K562 (cell line): ENCODE measurements around the gene DAB1. TPM values are rescaled to one million over a fixed set of nuclear protein-coding genes. Genes with fewer than 3 reads are reported as not detected.
A peak's percentile ranks its signal among the peaks of the same experiment; 100 is the strongest.

Experiments used
- ATAC-seq: fragments of 200-7000 bp; cut with Tn5 transposase; 3 replicates; pipeline ENCODE4 v1.9.1; 2020; ENCODE audit warnings: moderate library complexity
- BruUV-seq: library from RNA; stranded (reverse); fragments of 400-500 nt; replicated peaks from 2 replicates; lab custom pipeline; 2021; lab: Mats Ljungman, UMichigan
- CTCF ChIA-PET: fragments of 300-600 bp; formaldehyde crosslinking; extraction: SDS; loops from one replicate; lab custom pipeline; 2021; ENCODE audit warnings: low intra/inter-chr PET ratio; lab: Yijun Ruan, JAX
- POLR2A ChIA-PET: fragments of 300-600, 350-650 bp; sonication (Branson Sonifier 250); formaldehyde crosslinking; extraction: SDS; loops from one replicate; lab custom pipeline; 2021; ENCODE audit warnings: antibody characterized with exemption, inconsistent platforms; lab: Yijun Ruan, JAX
- DNase-seq, 4 experiments: peaks; one replicate each; pipeline versions ENCODE4 v3.0.0 to v3.0.0-alpha.2; 2011 to 2018; ENCODE audit warnings: low spot score in 3 of 4, mixed read lengths in 3 of 4; ENCODE audit errors: extremely low read depth in 1 of 4
- FAIRE-seq: peaks from 2 replicates; lab custom pipeline; 2011; peaks lifted over from hg19 to GRCh38; lab: Jason Lieb, UNC
- H2AFZ ChIP-seq: 2 replicates; pipeline ENCODE4 v1.6.0; 2011; ENCODE audit warnings: low read depth, low read length, control low read depth, inconsistent platforms
- H3K27ac ChIP-seq: fragments of 200-600 bp; 3 replicates; pipeline ENCODE4 v1.8.0; 2011; ENCODE audit warnings: low read depth, mild to moderate bottlenecking, control low read depth, inconsistent platforms, low read length, moderate library complexity, mixed read lengths; ENCODE audit errors: extremely low read depth
- H3K27me3 ChIP-seq, 2 experiments: fragments of 300-600 bp in 1 of 2; 2 replicates in 1 of 2; 3 replicates in 1 of 2; pipeline versions ENCODE4 v1.6.0 to v1.8.0; 2011; ENCODE audit warnings: inconsistent platforms in 2 of 2, low read length in 2 of 2, mild to moderate bottlenecking in 1 of 2, mixed read lengths in 1 of 2, moderate library complexity in 1 of 2; ENCODE audit not compliant: control insufficient read depth in 2 of 2, insufficient read depth in 2 of 2
- H3K36me3 ChIP-seq: fragments of 300-600 bp; 3 replicates; pipeline ENCODE4 v1.8.0; 2011; ENCODE audit warnings: mild to moderate bottlenecking, low read length, inconsistent platforms; ENCODE audit not compliant: control insufficient read depth, insufficient read depth
- H3K4me1 ChIP-seq, 2 experiments: fragments of 200-600 bp in 1 of 2; replicated peaks in 1 of 2; 2 replicates in 1 of 2; 3 replicates in 1 of 2; pipeline versions ENCODE4 v1.5.1 to v1.8.0; 2011; ENCODE audit warnings: inconsistent platforms in 2 of 2, low read length in 2 of 2, mild to moderate bottlenecking in 1 of 2, mixed read lengths in 1 of 2, moderate library complexity in 1 of 2; ENCODE audit not compliant: control insufficient read depth in 2 of 2, insufficient read depth in 2 of 2
- H3K4me2 ChIP-seq: 2 replicates; pipeline ENCODE4 v1.6.1; 2011; ENCODE audit warnings: low read length, control low read depth, inconsistent platforms, mixed read lengths; ENCODE audit not compliant: insufficient read depth
- H3K4me3 ChIP-seq: fragments of 200-600 bp; sonication (generic), shearing (Covaris generic); 2 replicates; pipeline ENCODE4 v1.5.1; 2016; ENCODE audit warnings: control low read depth, inconsistent platforms
- H3K79me2 ChIP-seq: fragments of 200-600 bp; 3 replicates; pipeline ENCODE4 v1.8.0; 2011; ENCODE audit warnings: low read length, inconsistent platforms; ENCODE audit not compliant: control insufficient read depth, insufficient read depth
- H3K9ac ChIP-seq, 2 experiments: 2 replicates each; pipeline versions ENCODE4 v1.6.0 to v1.6.1; 2011; ENCODE audit warnings: low read depth in 2 of 2, low read length in 2 of 2, control low read depth in 1 of 2, inconsistent platforms in 1 of 2, mild to moderate bottlenecking in 1 of 2, mixed read lengths in 1 of 2; ENCODE audit not compliant: insufficient read depth in 1 of 2
- H3K9me1 ChIP-seq: one replicate; pipeline ENCODE4 v1.6.0; 2011; ENCODE audit warnings: inconsistent platforms, mild to moderate bottlenecking, low read length, moderate library complexity; ENCODE audit not compliant: control insufficient read depth, insufficient read depth
- H3K9me3 ChIP-seq: replicated peaks from 2 replicates; pipeline ENCODE4 v1.5.1; 2011; ENCODE audit warnings: low read depth, low read length, inconsistent platforms; ENCODE audit not compliant: control insufficient read depth, insufficient read depth
- H4K20me1 ChIP-seq: replicated peaks from 2 replicates; pipeline ENCODE4 v1.6.1; 2011; ENCODE audit warnings: low read length, inconsistent platforms, mixed read lengths; ENCODE audit not compliant: control insufficient read depth, insufficient read depth
- CEBPB ChIP-seq: fragments of 450-650 bp; IDR thresholded peaks from 2 replicates; pipeline ENCODE4 v1.6.1; 2016; ENCODE audit warnings: missing genetic modification characterization, missing compliant biosample characterization
- CEBPG ChIP-seq, 3 experiments: fragments of 200-800 bp in 1 of 3; sonication (Bioruptor generic) in 1 of 3; sonication (generic) in 1 of 3; formaldehyde crosslinking in 1 of 3; IDR thresholded peaks in 2 of 3; conservative IDR thresholded peaks in 1 of 3; 2 replicates each; pipeline versions ENCODE4 v1.6.1 to v1.8.0; 2016 to 2022; ENCODE audit warnings: missing compliant biosample characterization in 2 of 3, missing genetic modification characterization in 2 of 3, mild to moderate bottlenecking in 1 of 3, missing genetic modification reagents in 1 of 3
- JUND ChIP-seq, 2 experiments: IDR thresholded peaks; 2 replicates in 1 of 2; 3 replicates in 1 of 2; pipeline ENCODE4 v1.6.1; 2011; ENCODE audit warnings: borderline replicate concordance in 2 of 2, low read depth in 2 of 2, low read length in 2 of 2, improper control_type of control experiment in 1 of 2, missing biosample characterization in 1 of 2, missing genetic modification characterization in 1 of 2, missing genetic modification reagents in 1 of 2
- MYNN ChIP-seq, 2 experiments: sonication (generic); formaldehyde crosslinking in 1 of 2; IDR thresholded peaks; 2 replicates each; pipeline versions ENCODE4 v1.5.0 to v1.6.1; 2016 to 2020; ENCODE audit warnings: antibody characterized with exemption in 1 of 2, missing genetic modification reagents in 1 of 2
- NELFE ChIP-seq: IDR thresholded peaks from 2 replicates; pipeline ENCODE4 v1.6.1; 2011; ENCODE audit warnings: mild to moderate bottlenecking; ENCODE audit not compliant: insufficient read depth, insufficient read length
- WGBS: fragments of 100-300 bp; shearing (Covaris generic); methylation state at CpG from one replicate; pipeline ENCODE4 v1.1.6; 2016; ENCODE audit warnings: low coverage, mixed read lengths; ENCODE audit not compliant: insufficient coverage; ENCODE audit errors: missing lambda C conversion rate; 5-methylcytosine and 5-hydroxymethylcytosine counted together
- in situ Hi-C: fragments of 300-500 bp; cut with MboI; formaldehyde crosslinking; loops from 4 replicates; pipeline ENCODE4 v1.15.0; 2018; ENCODE audit warnings: inconsistent platforms, mixed read lengths
- intact Hi-C: fragments of 100-400 bp; cut with micrococcal nuclease; formaldehyde crosslinking; loops from 2 replicates; pipeline ENCODE4 v1.14.2; 2022
- polyA plus RNA-seq, 8 experiments: library from polyadenylated mRNA; depleted of rRNA in 4 of 8; stranded (reverse) in 5 of 8; unstranded in 3 of 8; fragments of >200 nt; fragmentation: Nextera tagmentation in 2 of 8; fragmentation: Illumina TruSeq in 1 of 8; extraction: Ambion mirVana in 2 of 8; extraction: Trizol in 1 of 8; gene quantifications; 2 replicates each; pipeline versions ENCODE4 v1.2.1 to v1.2.3, GENCODE V29; 2011 to 2014; ENCODE audit warnings: inconsistent platforms in 1 of 8, missing spikeins in 1 of 8
- total RNA-seq, 7 experiments: library from RNA; depleted of rRNA in 6 of 7; stranded (reverse); fragments of >200 nt in 6 of 7; fragmentation: Illumina TruSeq in 2 of 7; extraction: Trizol in 2 of 7; gene quantifications; 2 replicates each; pipeline versions ENCODE4 v1.2.1 to v1.2.3, GENCODE V29; 2011 to 2021; ENCODE audit warnings: low replicate concordance in 1 of 7
- TF ChIP-seq, protein P1 (sequence below): sonication (generic); formaldehyde crosslinking; IDR thresholded peaks from 2 replicates; pipeline ENCODE4 v1.8.0; 2022; ENCODE audit warnings: missing genetic modification reagents, mild to moderate bottlenecking, moderate library complexity, borderline replicate concordance
- TF ChIP-seq, protein P2 (sequence below), 3 experiments: fragments of 200-800 bp in 1 of 3; sonication (Bioruptor generic) in 1 of 3; sonication (generic) in 1 of 3; formaldehyde crosslinking in 1 of 3; IDR thresholded peaks; 2 replicates each; pipeline versions ENCODE4 v1.6.1 to v1.8.0; 2016 to 2022; ENCODE audit warnings: mild to moderate bottlenecking in 2 of 3, missing compliant biosample characterization in 2 of 3, missing genetic modification characterization in 2 of 3, missing genetic modification reagents in 1 of 3

DAB1 gene
- total and polyA plus RNA-seq, 9 of the 15 experiments (the other 6 are each of a cell fraction or from before 2014, with no cell fraction given) = not detected

GRCh38 chr1:57307392-57308170 is 116.3 kb downstream of the DAB1 start (continued):
- TF ChIP-seq, protein P1, sequence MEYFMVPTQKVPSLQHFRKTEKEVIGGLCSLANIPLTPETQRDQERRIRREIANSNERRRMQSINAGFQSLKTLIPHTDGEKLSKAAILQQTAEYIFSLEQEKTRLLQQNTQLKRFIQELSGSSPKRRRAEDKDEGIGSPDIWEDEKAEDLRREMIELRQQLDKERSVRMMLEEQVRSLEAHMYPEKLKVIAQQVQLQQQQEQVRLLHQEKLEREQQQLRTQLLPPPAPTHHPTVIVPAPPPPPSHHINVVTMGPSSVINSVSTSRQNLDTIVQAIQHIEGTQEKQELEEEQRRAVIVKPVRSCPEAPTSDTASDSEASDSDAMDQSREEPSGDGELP (CRISPR knock-in tag) = 0 out of 2 replicates have a peak, but pooled peaks have one; percentile 23
- TF ChIP-seq, protein P2, sequence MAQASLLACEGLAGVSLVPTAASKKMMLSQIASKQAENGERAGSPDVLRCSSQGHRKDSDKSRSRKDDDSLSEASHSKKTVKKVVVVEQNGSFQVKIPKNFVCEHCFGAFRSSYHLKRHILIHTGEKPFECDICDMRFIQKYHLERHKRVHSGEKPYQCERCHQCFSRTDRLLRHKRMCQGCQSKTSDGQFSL (CRISPR knock-in tag; IDR thresholded peaks at IDR 0.05) = no peak
- TF ChIP-seq, protein P2 (tag; IDR thresholded peaks at IDR 0.05) = no peak
- TF ChIP-seq NELFE = no peak

DNA sequence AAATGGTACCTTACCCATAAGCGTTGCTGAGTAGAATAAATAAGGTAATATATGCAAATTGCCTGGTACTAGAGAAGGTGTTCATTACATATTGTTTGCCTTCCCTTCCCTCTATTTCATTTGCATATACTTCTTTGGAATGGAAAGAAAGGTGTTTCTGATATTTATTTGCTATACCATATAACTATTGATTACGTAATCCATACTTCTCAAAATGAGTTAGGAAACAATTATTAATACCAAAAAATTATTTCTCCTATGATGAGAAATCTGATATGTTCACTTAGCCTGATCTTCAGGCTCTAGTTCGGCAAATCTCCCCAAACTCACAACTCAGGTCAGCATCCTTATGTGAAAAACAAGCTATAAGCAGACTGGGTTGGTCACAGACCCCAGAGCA is 119.3 kb downstream of the DAB1 start:
- Histone ChIP-seq H3K9ac (no peak overlapping the region), H3K27me3 (no peaks in the 10 kb centered on the region), H3K4me3 (no peak overlapping the region), H3K4me2 (no peak overlapping the region), H3K27ac (no peak overlapping the region), H4K20me1 (0 out of 2 replicates have a peak, but pooled peaks cover 3% of the 10 kb centered on the region), H3K4me1 (no peaks in the 10 kb centered on the region), H3K9me3 (no peaks in the 10 kb centered on the region), H3K36me3 (no peaks in the 10 kb centered on the region), H3K9me1 (no peaks in the 10 kb centered on the region), H3K79me2 (no peaks in the 10 kb centered on the region), H2AFZ (no peak overlapping the region)
- TF ChIP-seq JUND (IDR thresholded peaks at IDR 0.05; ENCODE audit: borderline replicate concordance, low read depth, low read length) (no peak), JUND (tag; IDR thresholded peaks at IDR 0.05; ENCODE audit: borderline replicate concordance, low read depth, low read length) (no peak), CEBPB (peak; percentile 44), MYNN (IDR thresholded peaks at IDR 0.05) (no peak), MYNN (CRISPR knock-in tag; IDR thresholded peaks at IDR 0.05) (no peak), CEBPG (CRISPR knock-in tag; IDR thresholded peaks at IDR 0.05) (no peak), CEBPG (tag; conservative IDR thresholded peaks at IDR 0.05 in 1 of 2, IDR thresholded peaks at IDR 0.05 in 1 of 2) (peak in 1 of 2 experiments; percentile 70; a peak in 1 of 4 replicates)
- DNase-seq (no peak), ATAC-seq (no peak), FAIRE-seq (no peak)
- CTCF ChIA-PET = no interaction called here
- POLR2A ChIA-PET = interaction anchor here (0.7 kb wide), 1 partner anchor 16 kb away, joined by 3 read pairs; no protein-coding TSS in a partner anchor
- intact Hi-C loops (no loop called here), in situ Hi-C loops (no loop called here)
- no TSS peak for BruUV-seq
- WGBS = 2% methylated on average over 3 of the region's 3 CpGs
